HL-60 (cell line): Measurements from ENCODE around the gene KPTN.

Experiments
- DNase-seq, 2 experiments: peaks; one replicate each; pipeline ENCODE4 v3.0.0-alpha.2; 2010 to 2020; ENCODE audit warnings: low read depth in 1 of 2, low spot score in 1 of 2
- H3K27ac ChIP-seq: fragments of 250-450 bp; sonication (Bioruptor Pico); replicated peaks from 2 replicates; pipeline ENCODE4 v1.5.1; 2020; ENCODE audit warnings: mild to moderate bottlenecking, moderate library complexity
- H3K27me3 ChIP-seq: fragments of 250-450 bp; sonication (Bioruptor Pico); 2 replicates; pipeline ENCODE4 v1.5.1; 2021; ENCODE audit warnings: mild to moderate bottlenecking, moderate library complexity; ENCODE audit not compliant: insufficient read depth, poor library complexity, severe bottlenecking
- H3K4me3 ChIP-seq: replicated peaks from 2 replicates; pipeline ENCODE4 v1.5.1; 2011; ENCODE audit warnings: mild to moderate bottlenecking, control low read depth, low read length; ENCODE audit not compliant: insufficient read depth
- CTCF ChIP-seq: IDR thresholded peaks from one replicate; pipeline ENCODE4 v1.5.1; 2011; ENCODE audit warnings: low read length, control low read depth, inconsistent platforms; ENCODE audit not compliant: insufficient read depth
- GABPA ChIP-seq: IDR thresholded peaks from 2 replicates; pipeline ENCODE4 v1.6.1; 2012; ENCODE audit warnings: low read depth
- POLR2AphosphoS5 ChIP-seq: IDR thresholded peaks from 2 replicates; pipeline ENCODE4 v1.6.1; 2012; ENCODE audit warnings: low read depth
- REST ChIP-seq: IDR thresholded peaks from 2 replicates; pipeline ENCODE4 v1.6.1; 2012; ENCODE audit warnings: low read depth; ENCODE audit not compliant: insufficient replicate concordance
- SPI1 ChIP-seq: IDR thresholded peaks from 2 replicates; pipeline ENCODE4 v1.6.1; 2012; ENCODE audit warnings: low read depth, mild to moderate bottlenecking, borderline replicate concordance

KPTN gene

GRCh38 chr19:47446534-47447469 is 37.2 kb downstream of the KPTN start:
- Histone ChIP-seq H3K27me3 (peaks cover 47% of the 10 kb centered on the region), H3K4me3 (no peak overlapping the region), H3K27ac (no peak overlapping the region)
- DNase-seq: peak in 1 of 2 experiments; percentile 42
- TF ChIP-seq REST (no peak), POLR2AphosphoS5 (no peak), CTCF (no peak), GABPA (no peak), SPI1 (no peak)

GRCh38 chr19:47445937-47446402 is 38.0 kb downstream of the KPTN start:
- DNase-seq: peak; percentile 33 to 62
- H3K27ac ChIP-seq: no peak overlapping the region
- TF ChIP-seq GABPA (no peak), REST (no peak), POLR2AphosphoS5 (no peak), CTCF (no peak), SPI1 (no peak)
- peaks cover 47% of the 10 kb centered on the region for H3K27me3 ChIP-seq
- H3K4me3 ChIP-seq: no peak overlapping the region

- H3K27me3 ChIP-seq: peaks cover 47% of the 10 kb centered on the region
- no peak overlapping the region for H3K4me3 ChIP-seq
- no peak for TF ChIP-seq POLR2AphosphoS5
- no peak for TF ChIP-seq REST
- no peak for TF ChIP-seq GABPA
- no peak for TF ChIP-seq SPI1
- no peak for TF ChIP-seq CTCF
- no peak overlapping the region for H3K27ac ChIP-seq
- DNase-seq: no peak
Observed at GRCh38 chr19:47445527-47445926, 38.5 kb downstream of the KPTN start.
